SK-N-SH treated with all-trans-retinoic acid at 6 μM for 48 hours (cell line): Measurements from ENCODE around the gene MFN2.

ENCODE experiments used
- ATAC-seq: fragments of 200-7000 bp; cut with Tn5 transposase; 3 replicates; pipeline ENCODE4 v1.9.1; 2020; ENCODE audit warnings: mild to moderate bottlenecking, moderate library complexity
- ARNTL ChIP-seq: fragments of 450-650 bp; formaldehyde crosslinking; IDR thresholded peaks from 2 replicates; pipeline ENCODE4 v1.5.0; 2020; ENCODE audit warnings: low read depth, mild to moderate bottlenecking, moderate library complexity, borderline replicate concordance
- BACH2 ChIP-seq: fragments of 250-450 bp; sonication (Bioruptor Pico); IDR thresholded peaks from 2 replicates; pipeline ENCODE4 v1.9.0; 2021; ENCODE audit warnings: mild to moderate bottlenecking, borderline replicate concordance
- CREB5 ChIP-seq: fragments of 250-450 bp; sonication (Bioruptor Pico); IDR thresholded peaks from 2 replicates; pipeline ENCODE4 v1.5.1; 2020; ENCODE audit warnings: low read depth, mild to moderate bottlenecking, moderate library complexity
- GLIS3 ChIP-seq: fragments of 250-450 bp; sonication (Bioruptor Pico); IDR thresholded peaks from 2 replicates; pipeline ENCODE4 v1.5.0; 2020; ENCODE audit warnings: mild to moderate bottlenecking, moderate library complexity
- OSR1 ChIP-seq: fragments of 250-450 bp; sonication (Bioruptor Pico); IDR thresholded peaks from 2 replicates; pipeline ENCODE4 v1.8.0; 2022; ENCODE audit warnings: moderate library complexity, mild to moderate bottlenecking, inconsistent platforms
- POU6F1 ChIP-seq: fragments of 250-450 bp; sonication (Bioruptor Pico); IDR thresholded peaks from 2 replicates; pipeline ENCODE4 v1.8.0; 2021; ENCODE audit warnings: low read depth, mild to moderate bottlenecking, moderate library complexity, borderline replicate concordance
- RARB ChIP-seq: fragments of 250-450 bp; sonication (Bioruptor Pico); IDR thresholded peaks from 2 replicates; pipeline ENCODE4 v1.8.0; 2021; ENCODE audit warnings: mild to moderate bottlenecking, moderate library complexity
- SNAI2 ChIP-seq: fragments of 250-450 bp; sonication (Bioruptor Pico); IDR thresholded peaks from 2 replicates; pipeline ENCODE4 v1.5.0; 2020; ENCODE audit warnings: mild to moderate bottlenecking, moderate library complexity
- TSHZ2 ChIP-seq: fragments of 250-450 bp; sonication (Bioruptor Pico); IDR thresholded peaks from 2 replicates; pipeline ENCODE4 v1.5.0; 2020; ENCODE audit warnings: mild to moderate bottlenecking, moderate library complexity
- ZC3H10 ChIP-seq: fragments of 250-450 bp; sonication (Bioruptor Pico); IDR thresholded peaks from 2 replicates; pipeline ENCODE4 v1.5.1; 2021; ENCODE audit warnings: mild to moderate bottlenecking, moderate library complexity
- ZFP3 ChIP-seq: fragments of 250-450 bp; sonication (Bioruptor Pico); IDR thresholded peaks from 2 replicates; pipeline ENCODE4 v1.5.0; 2020; ENCODE audit warnings: mild to moderate bottlenecking, moderate library complexity
- ZNF565 ChIP-seq: fragments of 450-650 bp; formaldehyde crosslinking; conservative IDR thresholded peaks from 2 replicates; pipeline ENCODE4 v1.5.0; 2020; ENCODE audit warnings: low read depth, mild to moderate bottlenecking, moderate library complexity
- ZNF70 ChIP-seq: fragments of 450-650 bp; formaldehyde crosslinking; IDR thresholded peaks from 2 replicates; pipeline ENCODE4 v1.5.0; 2020; ENCODE audit warnings: mild to moderate bottlenecking, moderate library complexity
- ZNF8 ChIP-seq: fragments of 450-650 bp; formaldehyde crosslinking; IDR thresholded peaks from 2 replicates; pipeline ENCODE4 v1.5.0; 2020; ENCODE audit warnings: mild to moderate bottlenecking, moderate library complexity

The MFN2 gene

GRCh38 chr1:12034381-12034801, 54.1 kb downstream of the MFN2 start:
- TF ChIP-seq BACH2 (CRISPR knock-in tag), result no peak
- TF ChIP-seq GLIS3 (CRISPR knock-in tag), result no peak
- no peak for TF ChIP-seq ZNF8 (CRISPR knock-in tag)
- no peak for TF ChIP-seq TSHZ2 (CRISPR knock-in tag)
- TF ChIP-seq ZFP3 (CRISPR knock-in tag), result no peak
- no peak for TF ChIP-seq POU6F1 (CRISPR knock-in tag)
- no peak for TF ChIP-seq CREB5 (CRISPR knock-in tag)
- TF ChIP-seq ARNTL (CRISPR knock-in tag), result no peak
- TF ChIP-seq ZNF70 (CRISPR knock-in tag), result no peak
- ATAC-seq, result no peak

- ATAC-seq, result no peak
- TF ChIP-seq RARB (no peak), TSHZ2 (CRISPR knock-in tag) (no peak), SNAI2 (CRISPR knock-in tag) (no peak), POU6F1 (CRISPR knock-in tag) (no peak), ZNF70 (CRISPR knock-in tag) (no peak)
These were observed 55.1 kb downstream of the MFN2 start for GRCh38 chr1:12035312-12035711.

- ATAC-seq, result no peak
- TF ChIP-seq ZC3H10 (CRISPR knock-in tag), result no peak
- no peak for TF ChIP-seq OSR1 (CRISPR knock-in tag)
- TF ChIP-seq SNAI2 (CRISPR knock-in tag), result no peak
- TF ChIP-seq ZFP3 (CRISPR knock-in tag), result no peak
- TF ChIP-seq ZNF8 (CRISPR knock-in tag), result no peak
- TF ChIP-seq ZNF565 (CRISPR knock-in tag), result no peak
- no peak for TF ChIP-seq TSHZ2 (CRISPR knock-in tag)
These were observed 57.5 kb downstream of the MFN2 start for GRCh38 chr1:12037486-12038355.
